ENCODE results near the gene METTL3. TPM values are rescaled to one million over a fixed set of nuclear protein-coding genes. Genes with fewer than 3 reads are reported as not detected.

The METTL3 gene
- total and polyA plus RNA-seq, 2 experiments from 2014 or later: 39.0 to 44.1 TPM

GRCh38 chr14:21534576-21534975 is 23.4 kb upstream of the METTL3 start:
- no peak for DNase-seq (ENCODE audit: low spot score)
- WGBS (ENCODE audit: low lambda C conversion rate, missing lambda C conversion rate): 47% methylated on average over 4 of the region's 4 CpGs
- H2AFZ ChIP-seq: no peak overlapping the region
- no peaks in the 10 kb centered on the region for H3K36me3 ChIP-seq (replicated peaks; ENCODE audit: insufficient read depth, low read depth)
- no peak overlapping the region for H3K4me3 ChIP-seq
- H3K27ac ChIP-seq: no peak overlapping the region
- H3K9me3 ChIP-seq (ENCODE audit: low read depth): no peaks in the 10 kb centered on the region
- peaks cover 49% of the 10 kb centered on the region for H3K27me3 ChIP-seq
- H3K79me2 ChIP-seq: no peaks in the 10 kb centered on the region
- H3K9me2 ChIP-seq (replicated peaks; ENCODE audit: insufficient read depth): no peaks in the 10 kb centered on the region
- no peaks in the 10 kb centered on the region for H4K20me1 ChIP-seq (ENCODE audit: insufficient read depth, poor library complexity, severe bottlenecking)
- TF ChIP-seq EZH2phosphoT487 (IDR thresholded peaks at IDR 0.05; ENCODE audit: low read depth, severe bottlenecking, unreplicated experiment): no peak
- peaks cover 11% of the 10 kb centered on the region for H3K4me1 ChIP-seq (ENCODE audit: insufficient read depth)
- H3K4me2 ChIP-seq: no peak overlapping the region

- H4K20me1 ChIP-seq (ENCODE audit: insufficient read depth, poor library complexity, severe bottlenecking): no peaks in the 10 kb centered on the region
- DNase-seq (ENCODE audit: low spot score): no peak
- no peak overlapping the region for H3K4me3 ChIP-seq
- peaks cover 37% of the 10 kb centered on the region for H3K27me3 ChIP-seq
- no peaks in the 10 kb centered on the region for H3K9me2 ChIP-seq (replicated peaks; ENCODE audit: insufficient read depth)
- H3K27ac ChIP-seq: no peak overlapping the region
- TF ChIP-seq CTCF (IDR thresholded peaks at IDR 0.05; ENCODE audit: poor library complexity) (no peak), EZH2 (IDR thresholded peaks at IDR 0.05; ENCODE audit: borderline replicate concordance) (no peak), EZH2phosphoT487 (IDR thresholded peaks at IDR 0.05; ENCODE audit: low read depth, severe bottlenecking, unreplicated experiment) (no peak)
- no peaks in the 10 kb centered on the region for H3K36me3 ChIP-seq (replicated peaks; ENCODE audit: insufficient read depth, low read depth)
- H3K4me2 ChIP-seq: no peak overlapping the region
- no peaks in the 10 kb centered on the region for H3K79me2 ChIP-seq
- no peaks in the 10 kb centered on the region for H3K9me3 ChIP-seq (ENCODE audit: low read depth)
- no peak overlapping the region for H2AFZ ChIP-seq
- peaks cover 11% of the 10 kb centered on the region for H3K4me1 ChIP-seq (ENCODE audit: insufficient read depth)
These were observed 22.2 kb upstream of the METTL3 start for GRCh38 chr14:21533294-21533693.

- H3K36me3 ChIP-seq (replicated peaks; ENCODE audit: insufficient read depth, low read depth): no peaks in the 10 kb centered on the region
- peak overlapping the region; percentile 0 for H2AFZ ChIP-seq
- TF ChIP-seq EZH2 (IDR thresholded peaks at IDR 0.05; ENCODE audit: borderline replicate concordance): no peak
- TF ChIP-seq CTCF (IDR thresholded peaks at IDR 0.05; ENCODE audit: poor library complexity): no peak
- TF ChIP-seq EZH2phosphoT487 (IDR thresholded peaks at IDR 0.05; ENCODE audit: low read depth, severe bottlenecking, unreplicated experiment): no peak
- H3K4me1 ChIP-seq (ENCODE audit: insufficient read depth): peaks cover 7% of the 10 kb centered on the region
- no peak for DNase-seq (ENCODE audit: low spot score)
- no peak overlapping the region for H3K4me3 ChIP-seq
- peaks cover 5% of the 10 kb centered on the region for H3K79me2 ChIP-seq
- peak overlapping the region; percentile 69 for H3K27ac ChIP-seq
- no peaks in the 10 kb centered on the region for H4K20me1 ChIP-seq (ENCODE audit: insufficient read depth, poor library complexity, severe bottlenecking)
- no peaks in the 10 kb centered on the region for H3K9me3 ChIP-seq (ENCODE audit: low read depth)
- H3K4me2 ChIP-seq: peak overlapping the region; percentile 9
- WGBS (ENCODE audit: low lambda C conversion rate, missing lambda C conversion rate): 94% methylated on average over 1 of the region's 1 CpG
- H3K27me3 ChIP-seq: peaks cover 6% of the 10 kb centered on the region
- no peaks in the 10 kb centered on the region for H3K9me2 ChIP-seq (replicated peaks; ENCODE audit: insufficient read depth)
These were observed 18.4 kb upstream of the METTL3 start for GRCh38 chr14:21529515-21529914.

GRCh38 chr14:21528381-21529348 is 17.5 kb upstream of the METTL3 start:
- WGBS (ENCODE audit: low lambda C conversion rate, missing lambda C conversion rate): 44% methylated on average over 4 of the region's 4 CpGs
- H3K9me2 ChIP-seq (replicated peaks; ENCODE audit: insufficient read depth): no peaks in the 10 kb centered on the region
- no peaks in the 10 kb centered on the region for H4K20me1 ChIP-seq (ENCODE audit: insufficient read depth, poor library complexity, severe bottlenecking)
- no peaks in the 10 kb centered on the region for H3K9me3 ChIP-seq (ENCODE audit: low read depth)
- H3K4me3 ChIP-seq: no peak overlapping the region
- H3K27me3 ChIP-seq: no peaks in the 10 kb centered on the region
- H3K27ac ChIP-seq: peak overlapping the region; percentile 69
- TF ChIP-seq EZH2 (IDR thresholded peaks at IDR 0.05; ENCODE audit: borderline replicate concordance) (no peak), EZH2phosphoT487 (IDR thresholded peaks at IDR 0.05; ENCODE audit: low read depth, severe bottlenecking, unreplicated experiment) (no peak), CTCF (IDR thresholded peaks at IDR 0.05; ENCODE audit: poor library complexity) (no peak)
- H2AFZ ChIP-seq: peak overlapping the region; percentile 0
- peaks cover 5% of the 10 kb centered on the region for H3K79me2 ChIP-seq
- DNase-seq (ENCODE audit: low spot score): peak; percentile 35
- H3K4me1 ChIP-seq (ENCODE audit: insufficient read depth): peaks cover 7% of the 10 kb centered on the region
- no peaks in the 10 kb centered on the region for H3K36me3 ChIP-seq (replicated peaks; ENCODE audit: insufficient read depth, low read depth)
- peak overlapping the region; percentile 9 for H3K4me2 ChIP-seq
